ENCODE measurements around the gene ANKRD33B. TPM values are rescaled to one million over a fixed set of nuclear protein-coding genes. Genes with fewer than 3 reads are reported as not detected.

The ANKRD33B gene
- total and polyA plus RNA-seq, 9 of the 15 experiments (the other 6 are each of a cell fraction or from before 2014, with no cell fraction given) = 0.10 to 1.7 (median 0.40) TPM

DNA sequence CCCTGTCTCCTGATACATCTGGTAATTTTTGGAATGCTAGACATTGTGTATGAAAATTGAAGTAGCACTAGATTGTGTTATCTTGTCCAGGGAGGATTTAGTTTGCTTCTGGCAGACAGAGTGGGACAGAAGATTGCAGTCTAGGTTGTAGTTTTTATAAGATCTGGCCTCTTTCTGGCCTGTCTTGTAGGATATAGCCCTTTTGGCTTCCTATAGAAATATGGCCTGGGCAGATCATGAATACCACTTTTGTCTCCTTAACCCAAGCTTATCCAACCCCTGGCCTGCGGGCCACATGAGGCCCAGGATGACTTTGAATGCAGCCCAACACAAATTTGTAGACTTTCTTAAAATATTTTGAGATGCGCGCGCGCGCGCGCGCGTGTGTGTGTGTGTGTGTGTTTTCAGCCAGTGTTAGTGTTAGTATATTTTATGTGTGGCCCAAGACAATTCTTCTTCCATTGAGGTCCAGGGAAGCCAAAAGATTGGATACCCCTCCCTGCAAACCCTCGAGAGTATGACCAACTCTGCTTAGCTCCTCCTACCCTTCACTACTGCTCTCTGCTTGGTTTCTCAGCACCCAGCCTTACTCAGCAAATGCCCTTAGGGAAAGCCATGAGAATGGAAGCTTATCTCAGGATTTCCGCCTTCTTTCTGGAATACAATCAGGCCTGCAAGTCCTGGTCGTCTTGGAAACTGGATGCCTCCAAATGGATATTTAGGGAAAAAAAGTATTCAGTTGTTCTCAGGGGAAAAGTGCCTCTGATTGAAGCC, 26.5 kb downstream of the ANKRD33B start (continued):
- TF ChIP-seq CBX2 (IDR thresholded peaks at IDR 0.05; ENCODE audit: insufficient read depth, low read length, poor library complexity, severe bottlenecking) (no peak), CBFA2T3 (IDR thresholded peaks at IDR 0.05) (peak; percentile 89), JUN (IDR thresholded peaks at IDR 0.05; ENCODE audit: borderline replicate concordance, low read depth, low read length) (no peak), JUN (CRISPR knock-in tag; IDR thresholded peaks at IDR 0.05; ENCODE audit: borderline replicate concordance) (no peak), MITF (IDR thresholded peaks at IDR 0.05) (no peak), NR4A1 (CRISPR knock-in tag; IDR thresholded peaks at IDR 0.05) (no peak), NR4A1 (tag; IDR thresholded peaks at IDR 0.05) (no peak), GATA2 (CRISPR knock-in tag; IDR thresholded peaks at IDR 0.05) (peak; percentile 58), RBM25 (IDR thresholded peaks at IDR 0.05; ENCODE audit: low read depth, low read length, severe bottlenecking) (no peak), ATF2 (CRISPR knock-in tag; IDR thresholded peaks at IDR 0.05) (no peak), ZNF583 (CRISPR knock-in tag; IDR thresholded peaks at IDR 0.05) (0 out of 2 replicates have a peak, but pooled peaks have one; percentile 67), TAF15 (IDR thresholded peaks at IDR 0.05; ENCODE audit: low read depth, low read length) (no peak), L3MBTL2 (IDR thresholded peaks at IDR 0.05) (peak; percentile 22; the same call in 1 of the 2 replicates), HDAC6 (IDR thresholded peaks at IDR 0.05; ENCODE audit: low read depth, low read length) (no peak), CBFB (CRISPR knock-in tag; IDR thresholded peaks at IDR 0.05) (no peak), SMAD2 (IDR thresholded peaks at IDR 0.05; ENCODE audit: low read depth, low read length) (no peak), EWSR1 (IDR thresholded peaks at IDR 0.05; ENCODE audit: borderline replicate concordance, low read depth, partially characterized antibody) (no peak), FOSL1 (tag; conservative IDR thresholded peaks at IDR 0.05) (no peak), ZKSCAN1 (IDR thresholded peaks at IDR 0.05; ENCODE audit: low read depth, low read length) (no peak), E2F8 (IDR thresholded peaks at IDR 0.05; ENCODE audit: low read depth, partially characterized antibody) (no peak), PHF21A (IDR thresholded peaks at IDR 0.05; ENCODE audit: borderline replicate concordance, low read depth) (no peak), HDGF (IDR thresholded peaks at IDR 0.05) (peak; percentile 66; the same call in 1 of the 2 replicates)
- TF ChIP-seq, protein P1, sequence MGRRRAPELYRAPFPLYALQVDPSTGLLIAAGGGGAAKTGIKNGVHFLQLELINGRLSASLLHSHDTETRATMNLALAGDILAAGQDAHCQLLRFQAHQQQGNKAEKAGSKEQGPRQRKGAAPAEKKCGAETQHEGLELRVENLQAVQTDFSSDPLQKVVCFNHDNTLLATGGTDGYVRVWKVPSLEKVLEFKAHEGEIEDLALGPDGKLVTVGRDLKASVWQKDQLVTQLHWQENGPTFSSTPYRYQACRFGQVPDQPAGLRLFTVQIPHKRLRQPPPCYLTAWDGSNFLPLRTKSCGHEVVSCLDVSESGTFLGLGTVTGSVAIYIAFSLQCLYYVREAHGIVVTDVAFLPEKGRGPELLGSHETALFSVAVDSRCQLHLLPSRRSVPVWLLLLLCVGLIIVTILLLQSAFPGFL (CRISPR knock-in tag; IDR thresholded peaks at IDR 0.05) = no peak

Measured in K562 (cell line).